ACC112 (cell line): ENCODE data around the gene UNG.

Experiments used
- H2AFZ ChIP-seq: fragments of 200-600 bp; sonication (generic); one replicate; pipeline ENCODE4 v1.6.0; 2017; ENCODE audit warnings: antibody characterized with exemption, low read length; ENCODE audit not compliant: unreplicated experiment
- H3K27ac ChIP-seq: fragments of 200-600 bp; sonication (generic); 2 replicates; pipeline ENCODE4 v1.5.1; 2014; ENCODE audit warnings: low read depth, mild to moderate bottlenecking, antibody characterized with exemption, low read length, moderate library complexity
- H3K27me3 ChIP-seq: fragments of 200-600 bp; sonication (generic); 2 replicates; pipeline ENCODE4 v1.6.1; 2014; ENCODE audit warnings: mild to moderate bottlenecking, antibody characterized with exemption, low read length, moderate library complexity, mixed read lengths; ENCODE audit not compliant: insufficient read depth
- H3K36me3 ChIP-seq: fragments of 200-600 bp; sonication (generic); 2 replicates; pipeline ENCODE4 v1.6.1; 2016; ENCODE audit warnings: mild to moderate bottlenecking, antibody characterized with exemption, low read length, moderate library complexity, mixed read lengths; ENCODE audit not compliant: insufficient read depth
- H3K4me1 ChIP-seq: fragments of 200-600 bp; sonication (generic); one replicate; pipeline ENCODE4 v1.6.1; 2016; ENCODE audit warnings: low read length, mixed read lengths; ENCODE audit not compliant: insufficient read depth, unreplicated experiment, control insufficient read depth
- H3K4me3 ChIP-seq: fragments of 200-600 bp; sonication (generic); 2 replicates; pipeline ENCODE4 v1.5.1; 2014; ENCODE audit warnings: mild to moderate bottlenecking, low read depth, low read length
- H3K79me2 ChIP-seq: fragments of 200-600 bp; sonication (generic); one replicate; pipeline ENCODE4 v1.6.0; 2016; ENCODE audit warnings: low read length; ENCODE audit not compliant: control insufficient read depth, unreplicated experiment, insufficient read depth

UNG gene

GRCh38 chr12:109120557-109120956 lies 23.2 kb downstream of the UNG start:
- no peaks in the 10 kb centered on the region for H3K27me3 ChIP-seq
- H3K27ac ChIP-seq: no peak overlapping the region
- H3K4me1 ChIP-seq: peaks cover 3% of the 10 kb centered on the region
- no peaks in the 10 kb centered on the region for H3K36me3 ChIP-seq
- no peak overlapping the region for H3K4me3 ChIP-seq
- H3K79me2 ChIP-seq: no peaks in the 10 kb centered on the region
- H2AFZ ChIP-seq: no peak overlapping the region

- H3K4me1 ChIP-seq: no peaks in the 10 kb centered on the region
- no peaks in the 10 kb centered on the region for H3K36me3 ChIP-seq
- H2AFZ ChIP-seq: no peak overlapping the region
- no peaks in the 10 kb centered on the region for H3K79me2 ChIP-seq
- H3K4me3 ChIP-seq: no peak overlapping the region
- no peak overlapping the region for H3K27ac ChIP-seq
- H3K27me3 ChIP-seq: no peaks in the 10 kb centered on the region
These were observed 24.0 kb downstream of the UNG start for GRCh38 chr12:109121346-109121880.

- Histone ChIP-seq H3K27me3 (no peaks in the 10 kb centered on the region), H3K27ac (no peak overlapping the region), H3K36me3 (no peaks in the 10 kb centered on the region), H3K79me2 (no peaks in the 10 kb centered on the region), H3K4me1 (no peaks in the 10 kb centered on the region), H3K4me3 (no peak overlapping the region), H2AFZ (no peak overlapping the region)
These were observed 27.7 kb downstream of the UNG start for GRCh38 chr12:109124878-109125648.

- Histone ChIP-seq H3K27me3 (no peaks in the 10 kb centered on the region), H3K27ac (no peak overlapping the region), H3K79me2 (no peaks in the 10 kb centered on the region), H2AFZ (no peak overlapping the region), H3K4me3 (no peak overlapping the region), H3K36me3 (no peaks in the 10 kb centered on the region), H3K4me1 (no peaks in the 10 kb centered on the region)
These were observed 28.4 kb downstream of the UNG start for GRCh38 chr12:109125791-109126190.

- H3K4me1 ChIP-seq: no peaks in the 10 kb centered on the region
- H3K36me3 ChIP-seq: no peaks in the 10 kb centered on the region
- no peak overlapping the region for H2AFZ ChIP-seq
- H3K27ac ChIP-seq: no peak overlapping the region
- no peaks in the 10 kb centered on the region for H3K79me2 ChIP-seq
- H3K27me3 ChIP-seq: no peaks in the 10 kb centered on the region
- no peak overlapping the region for H3K4me3 ChIP-seq
These were observed 29.4 kb downstream of the UNG start for GRCh38 chr12:109126784-109127183.

GRCh38 chr12:109127533-109128242 lies 30.3 kb downstream of the UNG start:
- no peak overlapping the region for H3K27ac ChIP-seq
- no peak overlapping the region for H3K4me3 ChIP-seq
- no peak overlapping the region for H2AFZ ChIP-seq
- H3K79me2 ChIP-seq: no peaks in the 10 kb centered on the region
- H3K4me1 ChIP-seq: no peaks in the 10 kb centered on the region
- no peaks in the 10 kb centered on the region for H3K27me3 ChIP-seq
- H3K36me3 ChIP-seq: no peaks in the 10 kb centered on the region

GRCh38 chr12:109130297-109131153 lies 33.1 kb downstream of the UNG start:
- Histone ChIP-seq H3K79me2 (no peaks in the 10 kb centered on the region), H3K4me1 (no peaks in the 10 kb centered on the region), H2AFZ (no peak overlapping the region), H3K36me3 (no peaks in the 10 kb centered on the region), H3K4me3 (no peak overlapping the region), H3K27me3 (peaks cover 3% of the 10 kb centered on the region; the same call in 1 of the 2 replicates), H3K27ac (no peak overlapping the region)

GRCh38 chr12:109131154-109132050 lies 34.0 kb downstream of the UNG start:
- no peaks in the 10 kb centered on the region for H3K4me1 ChIP-seq
- H3K27ac ChIP-seq: no peak overlapping the region
- no peaks in the 10 kb centered on the region for H3K79me2 ChIP-seq
- no peak overlapping the region for H3K4me3 ChIP-seq
- peaks cover 3% of the 10 kb centered on the region; the same call in 1 of the 2 replicates for H3K27me3 ChIP-seq
- no peaks in the 10 kb centered on the region for H3K36me3 ChIP-seq
- H2AFZ ChIP-seq: no peak overlapping the region

- Histone ChIP-seq H2AFZ (no peak overlapping the region), H3K36me3 (no peaks in the 10 kb centered on the region)
These were observed 37.0 kb downstream of the UNG start for GRCh38 chr12:109134186-109134917.

More at GRCh38 chr12:109134186-109134917, 37.0 kb downstream of the UNG start:
- Histone ChIP-seq H3K4me3 (no peak overlapping the region), H3K79me2 (no peaks in the 10 kb centered on the region), H3K27me3 (peaks cover 3% of the 10 kb centered on the region), H3K4me1 (no peaks in the 10 kb centered on the region), H3K27ac (no peak overlapping the region)
